Natural killer cell (primary cell): ENCODE measurements around the gene SMAD7. TPM values are rescaled to one million over a fixed set of nuclear protein-coding genes. Genes with fewer than 3 reads are reported as not detected.

Source experiments
- ATAC-seq, 3 donors: fragments of 150-1000 bp in 2 of 3; fragments of 200-7000 bp in 1 of 3; cut with Tn5 transposase; 1 replicate in 1 of 3; 2 replicates in 2 of 3; pipeline ENCODE4 v1.10.0; 2021; ENCODE audit warnings: mild to moderate bottlenecking in 2 of 3, moderate library complexity in 2 of 3
- DNase-seq, 2 donors: peaks; one replicate each; pipeline versions ENCODE4 v3.0.0 to v3.0.0-alpha.2; 2013 to 2021; ENCODE audit warnings: mixed read lengths in 1 of 2
- H3K27ac ChIP-seq: one replicate; pipeline ENCODE4 v1.5.1; 2013; ENCODE audit warnings: mild to moderate bottlenecking, low read length
- H3K27me3 ChIP-seq: one replicate; pipeline ENCODE4 v1.6.1; 2013; ENCODE audit warnings: low read length; ENCODE audit not compliant: control insufficient read depth, insufficient read depth
- H3K36me3 ChIP-seq: one replicate; pipeline ENCODE4 v1.6.1; 2013; ENCODE audit warnings: low read length; ENCODE audit not compliant: control insufficient read depth, insufficient read depth
- H3K4me1 ChIP-seq: one replicate; pipeline ENCODE4 v1.6.1; 2013; ENCODE audit warnings: low read length; ENCODE audit not compliant: control insufficient read depth, insufficient read depth
- H3K4me3 ChIP-seq: one replicate; pipeline ENCODE4 v1.5.1; 2013; ENCODE audit warnings: low read length
- H3K9me3 ChIP-seq: one replicate; pipeline ENCODE4 v1.6.1; 2013; ENCODE audit warnings: low read length; ENCODE audit not compliant: control insufficient read depth, insufficient read depth
- H3K27ac Mint-ChIP-seq, 2 donors: one replicate each; pipeline ENCODE4 v1.8.0; 2022; ENCODE audit warnings: mild to moderate bottlenecking in 2 of 2, mixed read lengths in 2 of 2, moderate library complexity in 1 of 2
- H3K27me3 Mint-ChIP-seq, 2 donors: one replicate each; pipeline ENCODE4 v1.8.0; 2022; ENCODE audit warnings: low read depth in 2 of 2, mixed read lengths in 2 of 2
- H3K36me3 Mint-ChIP-seq: one replicate; pipeline ENCODE4 v1.8.0; 2022; ENCODE audit warnings: mixed read lengths
- H3K4me1 Mint-ChIP-seq, 2 donors: one replicate each; pipeline ENCODE4 v1.8.0; 2022; ENCODE audit warnings: mixed read lengths in 2 of 2
- H3K4me3 Mint-ChIP-seq: one replicate; pipeline ENCODE4 v1.8.0; 2022; ENCODE audit warnings: mild to moderate bottlenecking, moderate library complexity, mixed read lengths
- H3K9me3 Mint-ChIP-seq, 2 donors: one replicate each; pipeline ENCODE4 v1.8.0; 2022; ENCODE audit warnings: mixed read lengths in 2 of 2
- WGBS: methylation state at CpG from one replicate; pipeline ENCODE4 v1.1.7; 2013; ENCODE audit warnings: missing lambda C conversion rate; ENCODE audit not compliant: insufficient coverage; 5-methylcytosine and 5-hydroxymethylcytosine counted together
- intact Hi-C: fragments of 100-400 bp; cut with micrococcal nuclease; formaldehyde crosslinking; loops from one replicate; pipeline ENCODE4 v1.14.2; 2022
- total RNA-seq, 4 donors: library from RNA; stranded (reverse); fragments of 120-200 nt in 1 of 4; gene quantifications; one replicate each; pipeline versions ENCODE4 v1.2.3 to v1.2.4, GENCODE V29; 2013 to 2022
- TF ChIP-seq, protein P1 (sequence below): fragments of 200-600 bp; IDR thresholded peaks from one replicate; pipeline ENCODE4 v1.8.0; 2022; ENCODE audit warnings: antibody characterized with exemption

Gene SMAD7
- total RNA-seq, 3 donors from 2014 or later (not counting 1 experiment from before 2014, with no cell fraction given), result 127 to 204 (median 182) TPM

DNA sequence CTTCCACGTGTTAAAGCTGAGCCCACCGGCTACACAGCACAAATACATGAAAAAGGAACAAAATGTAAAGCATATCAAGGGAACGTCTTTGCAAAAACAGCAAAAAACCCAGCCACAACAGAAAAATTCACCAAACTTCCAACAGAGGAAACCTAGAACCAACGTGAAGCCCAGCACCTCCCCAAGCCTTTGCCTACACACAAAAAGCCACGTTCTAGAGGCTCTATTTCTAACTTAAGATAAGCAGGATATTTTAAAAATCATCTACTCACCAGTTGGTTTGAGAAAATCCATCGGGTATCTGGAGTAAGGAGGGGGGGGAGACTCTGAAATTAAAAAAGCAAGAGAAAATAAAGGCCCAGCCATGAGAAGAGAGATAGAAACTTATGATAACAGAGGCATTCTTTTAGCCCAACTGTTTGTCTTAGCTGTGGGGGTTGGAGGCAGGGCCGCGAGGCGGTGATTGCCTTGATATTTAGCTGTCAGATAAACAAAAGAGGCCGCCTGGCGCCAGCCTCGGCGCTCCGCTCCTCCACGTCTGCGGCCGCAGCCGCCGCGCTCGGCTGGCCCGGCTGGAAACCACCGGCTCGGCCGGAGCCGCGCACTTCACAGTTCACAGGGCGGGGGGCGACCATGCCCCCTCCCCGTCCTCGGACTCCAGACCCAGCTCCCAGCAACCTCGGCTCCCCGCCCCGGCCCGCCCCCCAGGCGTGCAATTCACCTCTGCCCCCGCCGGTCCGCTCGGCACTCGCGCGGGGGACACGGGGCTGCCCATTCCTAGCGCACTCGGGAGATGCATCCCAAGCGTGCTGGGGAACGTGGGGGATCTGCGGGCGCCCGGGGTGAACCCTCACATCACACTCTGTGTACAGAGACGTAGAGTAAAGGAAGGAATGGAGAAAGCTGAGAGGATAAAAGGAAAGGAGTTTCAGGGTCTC lies 2.4 kb downstream of the SMAD7 start:
- DNase-seq, result peak; percentile 67 to 78
- TF ChIP-seq, protein P1, sequence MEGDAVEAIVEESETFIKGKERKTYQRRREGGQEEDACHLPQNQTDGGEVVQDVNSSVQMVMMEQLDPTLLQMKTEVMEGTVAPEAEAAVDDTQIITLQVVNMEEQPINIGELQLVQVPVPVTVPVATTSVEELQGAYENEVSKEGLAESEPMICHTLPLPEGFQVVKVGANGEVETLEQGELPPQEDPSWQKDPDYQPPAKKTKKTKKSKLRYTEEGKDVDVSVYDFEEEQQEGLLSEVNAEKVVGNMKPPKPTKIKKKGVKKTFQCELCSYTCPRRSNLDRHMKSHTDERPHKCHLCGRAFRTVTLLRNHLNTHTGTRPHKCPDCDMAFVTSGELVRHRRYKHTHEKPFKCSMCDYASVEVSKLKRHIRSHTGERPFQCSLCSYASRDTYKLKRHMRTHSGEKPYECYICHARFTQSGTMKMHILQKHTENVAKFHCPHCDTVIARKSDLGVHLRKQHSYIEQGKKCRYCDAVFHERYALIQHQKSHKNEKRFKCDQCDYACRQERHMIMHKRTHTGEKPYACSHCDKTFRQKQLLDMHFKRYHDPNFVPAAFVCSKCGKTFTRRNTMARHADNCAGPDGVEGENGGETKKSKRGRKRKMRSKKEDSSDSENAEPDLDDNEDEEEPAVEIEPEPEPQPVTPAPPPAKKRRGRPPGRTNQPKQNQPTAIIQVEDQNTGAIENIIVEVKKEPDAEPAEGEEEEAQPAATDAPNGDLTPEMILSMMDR, result no peak
- Mint-ChIP-seq H3K36me3 (peaks cover 20% of the 10 kb centered on the region), H3K4me3 (peak overlapping the region; percentile 94), H3K9me3 (no peaks in the 10 kb centered on the region), H3K27me3 (no peaks in the 10 kb centered on the region), H3K27ac (peak overlapping the region; percentile 95 to 99), H3K4me1 (peaks cover 59 to 61% of the 10 kb centered on the region in 2 donors)
- Histone ChIP-seq H3K9me3 (no peaks in the 10 kb centered on the region), H3K27ac (peak overlapping the region; percentile 81), H3K4me1 (peaks cover 58% of the 10 kb centered on the region), H3K36me3 (peaks cover 14% of the 10 kb centered on the region), H3K4me3 (peak overlapping the region; percentile 90), H3K27me3 (no peaks in the 10 kb centered on the region)
- ATAC-seq, result peak; percentile 7 to 43 (median 33)
- intact Hi-C loops, result loop anchor here (2.0 to 10.0 kb wide), 6 partner anchors 14 to 866 kb away; partner anchors contain the start of gene ACAA2
- WGBS, result 3% methylated on average over 50 of the region's 52 CpGs

DNA sequence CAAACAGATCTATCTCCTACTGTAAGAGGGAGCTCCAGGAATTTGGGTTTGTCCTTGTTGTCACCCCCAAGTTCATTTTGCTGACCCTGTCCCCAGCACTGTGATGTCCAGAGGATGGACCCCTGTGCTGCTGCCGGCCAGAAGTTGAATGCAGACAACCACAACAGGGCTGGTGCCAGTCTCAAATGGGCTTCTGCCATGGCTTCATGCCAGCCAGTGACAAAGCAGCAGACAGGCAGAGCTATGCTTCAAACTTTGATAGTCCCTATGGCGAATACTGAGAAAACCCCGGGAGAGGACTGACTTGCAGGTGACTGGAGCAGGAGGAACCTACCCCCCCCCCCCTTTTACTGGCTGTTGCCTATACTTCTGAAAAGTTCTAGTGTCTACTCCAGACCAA lies 3.2 kb downstream of the SMAD7 start:
- Histone ChIP-seq H3K4me1 (peaks cover 60% of the 10 kb centered on the region), H3K27ac (no peak overlapping the region), H3K36me3 (peaks cover 14% of the 10 kb centered on the region), H3K27me3 (no peaks in the 10 kb centered on the region), H3K9me3 (no peaks in the 10 kb centered on the region), H3K4me3 (peak overlapping the region; percentile 90)
- no peaks in the 10 kb centered on the region for H3K9me3 Mint-ChIP-seq
- intact Hi-C loops, result loop anchor here (5.0 to 10.0 kb wide), 3 partner anchors 170 to 867 kb away; partner anchors contain the start of gene ACAA2
- WGBS, result 70% methylated on average over 3 of the region's 3 CpGs
- TF ChIP-seq, protein P1, result no peak
- no peak for ATAC-seq
- no peaks in the 10 kb centered on the region for H3K27me3 Mint-ChIP-seq
- peak in 1 of 2 donors; percentile 23 for DNase-seq
- peaks cover 68 to 69% of the 10 kb centered on the region in 2 donors for H3K4me1 Mint-ChIP-seq
- peak overlapping the region; percentile 95 to 99 for H3K27ac Mint-ChIP-seq
- H3K36me3 Mint-ChIP-seq, result peaks cover 20% of the 10 kb centered on the region
- H3K4me3 Mint-ChIP-seq, result peak overlapping the region; percentile 94

DNA sequence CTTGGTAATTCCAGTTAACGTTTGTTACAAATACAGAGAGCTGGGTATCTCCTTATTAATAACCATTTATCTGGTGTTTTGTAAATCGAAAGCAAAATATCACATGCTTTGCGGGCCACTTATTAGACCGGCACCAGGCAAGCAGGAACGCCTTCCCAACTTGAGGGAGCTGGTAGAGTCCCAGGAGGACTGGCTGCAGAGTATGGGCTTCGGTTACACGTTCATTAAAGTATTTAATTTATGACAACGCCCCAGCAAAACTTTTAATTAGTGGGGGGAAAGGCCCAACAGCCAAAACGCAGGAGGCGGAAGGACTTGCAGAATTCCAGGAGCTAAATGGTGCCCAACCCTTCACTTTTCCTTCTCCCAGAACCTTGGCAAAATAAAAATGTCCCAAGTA lies 3.7 kb downstream of the SMAD7 start:
- intact Hi-C loops, result loop anchor here (5.0 to 10.0 kb wide), 3 partner anchors 170 to 868 kb away; partner anchors contain the start of gene ACAA2
- Histone ChIP-seq H3K36me3 (peaks cover 18% of the 10 kb centered on the region), H3K27ac (no peak overlapping the region), H3K4me3 (no peak overlapping the region), H3K27me3 (no peaks in the 10 kb centered on the region), H3K4me1 (peaks cover 65% of the 10 kb centered on the region), H3K9me3 (no peaks in the 10 kb centered on the region)
- Mint-ChIP-seq H3K36me3 (peaks cover 20% of the 10 kb centered on the region), H3K4me1 (peaks cover 69 to 70% of the 10 kb centered on the region in 2 donors), H3K4me3 (peak overlapping the region; percentile 94), H3K9me3 (no peaks in the 10 kb centered on the region), H3K27me3 (no peaks in the 10 kb centered on the region), H3K27ac (peak overlapping the region; percentile 95 to 99)
- ATAC-seq, result no peak
- TF ChIP-seq, protein P1, result no peak
- DNase-seq, result no peak
- WGBS, result 87% methylated on average over 10 of the region's 10 CpGs
